ENCODE measurements around the gene ANKRD30A. TPM values are rescaled to one million over a fixed set of nuclear protein-coding genes. Genes with fewer than 3 reads are reported as not detected.

ANKRD30A gene
- polyA plus RNA-seq, 1 donor from 2014 or later: not detected

GRCh38 chr10:37206132-37206531 is 80.7 kb downstream of the ANKRD30A start (continued):
- no peak for TF ChIP-seq CTCF (IDR thresholded peaks at IDR 0.05; ENCODE audit: poor library complexity, severe bottlenecking)
- TF ChIP-seq MXI1 (conservative IDR thresholded peaks at IDR 0.05; ENCODE audit: poor library complexity, severe bottlenecking): no peak
- TF ChIP-seq TAF1 (IDR thresholded peaks at IDR 0.05; ENCODE audit: low read depth): no peak

GRCh38 chr10:37220866-37221265 is 95.5 kb downstream of the ANKRD30A start:
- no peak overlapping the region for H3K4me3 ChIP-seq (ENCODE audit: low read length)
- H3K9me2 ChIP-seq (ENCODE audit: insufficient read depth, low read length): no peaks in the 10 kb centered on the region
- no peaks in the 10 kb centered on the region for H3K27me3 ChIP-seq (ENCODE audit: insufficient read depth, low read depth, low read length)
- no peak overlapping the region for H3K27ac ChIP-seq (ENCODE audit: low read length)
- H3K9ac ChIP-seq (ENCODE audit: low read length): no peak overlapping the region
- H3K36me3 ChIP-seq (ENCODE audit: insufficient read depth, low read length): no peaks in the 10 kb centered on the region
- no peaks in the 10 kb centered on the region for H3K79me2 ChIP-seq (replicated peaks; ENCODE audit: insufficient read depth, low read length)
- no peaks in the 10 kb centered on the region for H4K20me1 ChIP-seq (ENCODE audit: insufficient read depth)
- TF ChIP-seq EZH2 (IDR thresholded peaks at IDR 0.05; ENCODE audit: borderline replicate concordance, insufficient read depth, low read length, poor library complexity, severe bottlenecking) (no peak), TAF1 (IDR thresholded peaks at IDR 0.05; ENCODE audit: low read depth) (no peak), MXI1 (conservative IDR thresholded peaks at IDR 0.05; ENCODE audit: poor library complexity, severe bottlenecking) (no peak), POLR2AphosphoS5 (IDR thresholded peaks at IDR 0.05) (no peak), RAD21 (conservative IDR thresholded peaks at IDR 0.05) (no peak), REST (IDR thresholded peaks at IDR 0.05; ENCODE audit: borderline replicate concordance) (no peak), EP300 (conservative IDR thresholded peaks at IDR 0.05; ENCODE audit: poor library complexity, severe bottlenecking) (no peak)
- no peak overlapping the region for H3K4me2 ChIP-seq (ENCODE audit: low read length)
- no peaks in the 10 kb centered on the region for H3K9me3 ChIP-seq (ENCODE audit: low read length)
- H3F3A ChIP-seq (ENCODE audit: insufficient read depth, low read length, poor library complexity, severe bottlenecking): no peaks in the 10 kb centered on the region
- no peak overlapping the region for H2AFZ ChIP-seq (ENCODE audit: low read depth, low read length)

GRCh38 chr10:37222046-37222445 is 96.6 kb downstream of the ANKRD30A start:
- no peaks in the 10 kb centered on the region for H3K9me2 ChIP-seq (ENCODE audit: insufficient read depth, low read length)
- H3K4me3 ChIP-seq (ENCODE audit: low read length): no peak overlapping the region
- no peaks in the 10 kb centered on the region for H3K27me3 ChIP-seq (ENCODE audit: insufficient read depth, low read depth, low read length)
- H3K9me3 ChIP-seq (ENCODE audit: low read length): no peaks in the 10 kb centered on the region
- H3K9ac ChIP-seq (ENCODE audit: low read length): no peak overlapping the region
- no peaks in the 10 kb centered on the region for H3K79me2 ChIP-seq (replicated peaks; ENCODE audit: insufficient read depth, low read length)
- H3K36me3 ChIP-seq (ENCODE audit: insufficient read depth, low read length): no peaks in the 10 kb centered on the region
- no peaks in the 10 kb centered on the region for H3F3A ChIP-seq (ENCODE audit: insufficient read depth, low read length, poor library complexity, severe bottlenecking)
- no peak overlapping the region for H3K4me2 ChIP-seq (ENCODE audit: low read length)
- H4K20me1 ChIP-seq (ENCODE audit: insufficient read depth): no peaks in the 10 kb centered on the region
- TF ChIP-seq POLR2AphosphoS5 (IDR thresholded peaks at IDR 0.05) (no peak), SMC3 (conservative IDR thresholded peaks at IDR 0.05; ENCODE audit: poor library complexity) (no peak), REST (IDR thresholded peaks at IDR 0.05; ENCODE audit: borderline replicate concordance) (no peak), RAD21 (conservative IDR thresholded peaks at IDR 0.05) (no peak), MXI1 (conservative IDR thresholded peaks at IDR 0.05; ENCODE audit: poor library complexity, severe bottlenecking) (no peak), TAF1 (IDR thresholded peaks at IDR 0.05; ENCODE audit: low read depth) (no peak), EZH2 (IDR thresholded peaks at IDR 0.05; ENCODE audit: borderline replicate concordance, insufficient read depth, low read length, poor library complexity, severe bottlenecking) (no peak), EP300 (conservative IDR thresholded peaks at IDR 0.05; ENCODE audit: poor library complexity, severe bottlenecking) (no peak), CTCF (IDR thresholded peaks at IDR 0.05; ENCODE audit: poor library complexity, severe bottlenecking) (no peak)
- H3K27ac ChIP-seq (ENCODE audit: low read length): no peak overlapping the region
- H2AFZ ChIP-seq (ENCODE audit: low read depth, low read length): no peak overlapping the region

Data from neural cell (in vitro differentiated cells).